IMR-90 (cell line): ENCODE measurements around the gene FAM184A. TPM values are rescaled to one million over a fixed set of nuclear protein-coding genes. Genes with fewer than 3 reads are reported as not detected.
A peak's percentile ranks its signal among the peaks of the same experiment; 100 is the strongest.

Source experiments
- ATAC-seq: fragments of 200-7000 bp; cut with Tn5 transposase; 2 replicates; pipeline ENCODE4 v1.9.1; 2020; ENCODE audit warnings: low read depth, mild to moderate bottlenecking, moderate library complexity
- BruUV-seq: library from RNA; stranded (reverse); fragments of 400-500 nt; replicated peaks from 2 replicates; lab custom pipeline; 2021; lab: Mats Ljungman, UMichigan
- CTCF ChIA-PET: fragments of 300-600 bp; formaldehyde crosslinking; extraction: SDS; loops from one replicate; lab custom pipeline; 2021; ENCODE audit warnings: antibody characterized with exemption; lab: Yijun Ruan, JAX
- POLR2A ChIA-PET: fragments of 300-600 bp; sonication (Branson Sonifier 250); formaldehyde crosslinking; loops from one replicate; lab custom pipeline; 2022; ENCODE audit warnings: antibody characterized with exemption; ENCODE audit not compliant: unreplicated experiment; lab: Charles Lee
- DNase-seq: peaks from one replicate; pipeline ENCODE4 v3.0.0; 2013
- H2AFZ ChIP-seq: replicated peaks from 2 replicates; pipeline ENCODE3; 2013; ENCODE audit warnings: low read length, mild to moderate bottlenecking; ENCODE audit not compliant: poor library complexity
- H2AK5ac ChIP-seq: 2 replicates; pipeline ENCODE4 v1.6.1; 2013; ENCODE audit warnings: low read depth, low read length, inconsistent platforms
- H2AK9ac ChIP-seq: replicated peaks from 2 replicates; pipeline ENCODE3; 2013; ENCODE audit warnings: mild to moderate bottlenecking, low read depth, low read length, moderate library complexity; ENCODE audit not compliant: poor library complexity
- H2BK120ac ChIP-seq: 2 replicates; pipeline ENCODE4 v1.6.1; 2013; ENCODE audit warnings: low read depth, low read length, inconsistent platforms
- H2BK15ac ChIP-seq: 3 replicates; pipeline ENCODE4 v1.6.1; 2013; ENCODE audit warnings: low read depth, low read length, inconsistent platforms
- H2BK20ac ChIP-seq: 2 replicates; pipeline ENCODE4 v1.6.1; 2013; ENCODE audit warnings: low read depth, mild to moderate bottlenecking, inconsistent platforms, low read length, moderate library complexity
- H2BK5ac ChIP-seq: 2 replicates; pipeline ENCODE4 v1.6.1; 2013; ENCODE audit warnings: mild to moderate bottlenecking, low read depth, low read length, inconsistent platforms; ENCODE audit not compliant: poor library complexity, severe bottlenecking
- H3K14ac ChIP-seq: replicated peaks from 2 replicates; pipeline ENCODE4 v1.6.1; 2013; ENCODE audit warnings: low read depth, low read length, inconsistent platforms
- H3K18ac ChIP-seq: 2 replicates; pipeline ENCODE4 v1.6.1; 2013; ENCODE audit warnings: low read depth, low read length, control low read depth
- H3K23ac ChIP-seq: 2 replicates; pipeline ENCODE4 v1.6.1; 2013; ENCODE audit warnings: low read depth, low read length, inconsistent platforms
- H3K27ac ChIP-seq: 2 replicates; pipeline ENCODE4 v1.5.1; 2013; ENCODE audit warnings: mild to moderate bottlenecking, control low read depth, low read length; ENCODE audit not compliant: insufficient read depth
- H3K27me3 ChIP-seq: 2 replicates; pipeline ENCODE4 v1.6.1; 2013; ENCODE audit warnings: low read length; ENCODE audit not compliant: control insufficient read depth, insufficient read depth
- H3K36me3 ChIP-seq: 2 replicates; pipeline ENCODE4 v1.6.1; 2013; ENCODE audit warnings: low read length, mixed read lengths; ENCODE audit not compliant: control insufficient read depth, insufficient read depth
- H3K4ac ChIP-seq: 2 replicates; pipeline ENCODE4 v1.6.1; 2013; ENCODE audit warnings: low read depth, low read length, inconsistent platforms
- H3K4me1 ChIP-seq: 2 replicates; pipeline ENCODE4 v1.6.1; 2013; ENCODE audit warnings: low read length, mixed read lengths; ENCODE audit not compliant: control insufficient read depth, insufficient read depth
- H3K4me2 ChIP-seq: 2 replicates; pipeline ENCODE4 v1.6.1; 2013; ENCODE audit warnings: low read depth, mild to moderate bottlenecking, control low read depth, low read length, moderate library complexity
- H3K4me3 ChIP-seq: 2 replicates; pipeline ENCODE4 v1.5.1; 2013; ENCODE audit warnings: low read depth, mild to moderate bottlenecking, control low read depth, low read length, moderate library complexity; ENCODE audit not compliant: insufficient read depth
- H3K56ac ChIP-seq: 2 replicates; pipeline ENCODE4 v1.6.1; 2013; ENCODE audit warnings: low read length, inconsistent platforms; ENCODE audit not compliant: insufficient read depth; ENCODE audit errors: extremely low read depth
- H3K79me1 ChIP-seq, 2 experiments: 2 replicates each; pipeline ENCODE4 v1.6.1; 2013; ENCODE audit warnings: low read length in 2 of 2, inconsistent platforms in 1 of 2, low read depth in 1 of 2
- H3K9ac ChIP-seq: 2 replicates; pipeline ENCODE4 v1.6.1; 2013; ENCODE audit warnings: low read depth, low read length, control low read depth
- H3K9me1 ChIP-seq: 2 replicates; pipeline ENCODE4 v1.6.1; 2013; ENCODE audit warnings: low read length, inconsistent platforms; ENCODE audit not compliant: insufficient read depth
- H3K9me3 ChIP-seq: 2 replicates; pipeline ENCODE4 v1.6.1; 2013; ENCODE audit warnings: low read length; ENCODE audit not compliant: control insufficient read depth, insufficient read depth
- H4K20me1 ChIP-seq: 2 replicates; pipeline ENCODE4 v1.6.1; 2013; ENCODE audit warnings: low read length, inconsistent platforms; ENCODE audit not compliant: insufficient read depth
- H4K5ac ChIP-seq: 2 replicates; pipeline ENCODE4 v1.6.1; 2013; ENCODE audit warnings: mild to moderate bottlenecking, low read depth, low read length, control low read depth
- H4K8ac ChIP-seq, 2 experiments: 2 replicates each; pipeline ENCODE4 v1.6.1; 2013; ENCODE audit warnings: low read depth in 2 of 2, low read length in 2 of 2, control low read depth in 1 of 2, inconsistent platforms in 1 of 2
- H4K91ac ChIP-seq: 2 replicates; pipeline ENCODE4 v1.6.1; 2013; ENCODE audit warnings: low read depth, low read length, inconsistent platforms; ENCODE audit not compliant: insufficient read depth
- BHLHE40 ChIP-seq: fragments of 150-350 bp; IDR thresholded peaks from 2 replicates; pipeline ENCODE4 v1.6.1; 2016; ENCODE audit warnings: mild to moderate bottlenecking, low read depth, low read length
- CEBPB ChIP-seq: IDR thresholded peaks from 2 replicates; pipeline ENCODE4 v1.6.1; 2012; ENCODE audit warnings: low read depth, low read length, improper control_type of control experiment
- CHD1 ChIP-seq: IDR thresholded peaks from 2 replicates; pipeline ENCODE4 v1.6.1; 2012; ENCODE audit warnings: low read depth, low read length, improper control_type of control experiment
- CTCF ChIP-seq: conservative IDR thresholded peaks from 2 replicates; pipeline ENCODE4 v1.5.1; 2012; ENCODE audit warnings: mild to moderate bottlenecking, low read depth, low read length, improper control_type of control experiment
- ELK1 ChIP-seq: fragments of 150-350 bp; IDR thresholded peaks from 2 replicates; pipeline ENCODE4 v1.6.1; 2016; ENCODE audit warnings: low read depth, mild to moderate bottlenecking, low read length, moderate library complexity, borderline replicate concordance
- FOS ChIP-seq: fragments of 150-350 bp; IDR thresholded peaks from 2 replicates; pipeline ENCODE4 v1.6.1; 2016; ENCODE audit warnings: low read depth, low read length
- MAFK ChIP-seq: IDR thresholded peaks from 2 replicates; pipeline ENCODE4 v1.6.1; 2012; ENCODE audit warnings: low read depth, low read length, improper control_type of control experiment
- MAZ ChIP-seq: IDR thresholded peaks from 2 replicates; pipeline ENCODE4 v1.6.1; 2012; ENCODE audit warnings: low read depth, mild to moderate bottlenecking, low read length, improper control_type of control experiment, moderate library complexity, borderline replicate concordance
- MXI1 ChIP-seq: IDR thresholded peaks from 2 replicates; pipeline ENCODE4 v1.6.1; 2012; ENCODE audit warnings: low read depth, mild to moderate bottlenecking, low read length, moderate library complexity, borderline replicate concordance
- NFE2L2 ChIP-seq: fragments of 150-350 bp; IDR thresholded peaks from 2 replicates; pipeline ENCODE4 v1.6.1; 2016; ENCODE audit warnings: low read depth, mild to moderate bottlenecking, low read length
- POLR2A ChIP-seq: IDR thresholded peaks from 2 replicates; pipeline ENCODE4 v1.6.1; 2012; ENCODE audit warnings: mild to moderate bottlenecking, low read depth, low read length
- RAD21 ChIP-seq: IDR thresholded peaks from 2 replicates; pipeline ENCODE4 v1.6.1; 2012; ENCODE audit warnings: low read length, improper control_type of control experiment
- RCOR1 ChIP-seq: IDR thresholded peaks from 2 replicates; pipeline ENCODE4 v1.6.1; 2012; ENCODE audit warnings: mild to moderate bottlenecking, low read length, improper control_type of control experiment; ENCODE audit not compliant: insufficient replicate concordance
- RFX5 ChIP-seq: IDR thresholded peaks from 2 replicates; pipeline ENCODE4 v1.8.0; 2012; ENCODE audit warnings: low read depth, mild to moderate bottlenecking, low read length, moderate library complexity
- SMC3 ChIP-seq: fragments of 150-350 bp; IDR thresholded peaks from 2 replicates; pipeline ENCODE4 v1.6.1; 2016; ENCODE audit warnings: low read depth, mild to moderate bottlenecking, antibody characterized with exemption, low read length, moderate library complexity
- USF2 ChIP-seq: fragments of 150-350 bp; IDR thresholded peaks from 2 replicates; pipeline ENCODE4 v1.6.1; 2017; ENCODE audit warnings: mild to moderate bottlenecking, antibody characterized with exemption, low read length, low read depth
- WGBS, 2 experiments: methylation state at CpG; one replicate each; pipeline versions ENCODE4 v1.1.5 to v1.1.7; 2013; ENCODE audit warnings: missing lambda C conversion rate in 2 of 2; ENCODE audit not compliant: insufficient read length in 1 of 2; ENCODE audit errors: extremely low coverage in 2 of 2; 5-methylcytosine and 5-hydroxymethylcytosine counted together
- dilution Hi-C: fragments of 300-500 bp; cut with HindIII; formaldehyde crosslinking; loops from one replicate; pipeline ENCODE4 v1.14.3; 2018; ENCODE audit warnings: low sequenced_read_pairs; ENCODE audit not compliant: unreplicated experiment
- in situ Hi-C: fragments of 300-500 bp; cut with MboI; formaldehyde crosslinking; loops from 3 replicates; pipeline ENCODE4 v1.14.3; 2019; ENCODE audit warnings: low sequenced_read_pairs, inconsistent platforms, mixed read lengths
- intact Hi-C: fragments of 100-400 bp; cut with micrococcal nuclease; formaldehyde crosslinking; loops from 2 replicates; pipeline ENCODE4 v1.10.0; 2022
- polyA plus RNA-seq, 3 experiments: library from polyadenylated mRNA; depleted of rRNA; stranded (reverse); fragments of >200 nt; gene quantifications; 2 replicates each; pipeline ENCODE4 v1.2.3, GENCODE V29; 2012; ENCODE audit warnings: low replicate concordance in 1 of 3
- total RNA-seq: library from RNA; depleted of rRNA; stranded (reverse); fragments of >200 nt; gene quantifications from 2 replicates; pipeline ENCODE4 v1.2.3, GENCODE V29; 2012

Gene FAM184A
- total and polyA plus RNA-seq, 2 of the 4 experiments (the other 2 are of a cell fraction): 0.03 TPM; not detected in 1

GRCh38 chr6:118933855-118934460, 144.5 kb downstream of the FAM184A start:
- CTCF ChIA-PET: no interaction called here
- WGBS, 2 experiments: no CpG with 5 or more reads among the region's 8 CpGs
- no peak overlapping the region for H2AK5ac ChIP-seq
- no peak overlapping the region for H2BK15ac ChIP-seq
- H4K91ac ChIP-seq: no peak overlapping the region
- H3K9me1 ChIP-seq: no peaks in the 10 kb centered on the region
- no peak overlapping the region for H2AK9ac ChIP-seq
- H2BK120ac ChIP-seq: no peak overlapping the region
- no peaks in the 10 kb centered on the region for H4K20me1 ChIP-seq
- H4K5ac ChIP-seq: no peak overlapping the region
- H2AFZ ChIP-seq: no peak overlapping the region
- in situ Hi-C loops: no loop called here
- H3K9ac ChIP-seq: no peak overlapping the region
- DNase-seq: no peak
- no peaks in the 10 kb centered on the region for H3K36me3 ChIP-seq
- H3K56ac ChIP-seq: no peak overlapping the region
- H4K8ac ChIP-seq: no peak overlapping the region
- no peak overlapping the region for H3K23ac ChIP-seq
- H3K4me1 ChIP-seq: no peaks in the 10 kb centered on the region
- no peaks in the 10 kb centered on the region for H3K9me3 ChIP-seq
- dilution Hi-C loops: no loop called here
- H3K4me3 ChIP-seq: peak overlapping the region; percentile 86
- no peak overlapping the region for H3K27ac ChIP-seq
- peaks cover 0 to 7% of the 10 kb centered on the region in 2 experiments; a peak in 2 of 4 replicates for H3K79me1 ChIP-seq
- no peak overlapping the region for H3K18ac ChIP-seq
- BruUV-seq: TSS peak; percentile 48
- H3K27me3 ChIP-seq: no peaks in the 10 kb centered on the region
- intact Hi-C loops: loop anchor here (1.0 kb wide), 1 partner anchor 158 kb away; no protein-coding TSS in a partner anchor
- no peak for TF ChIP-seq FOS
- TF ChIP-seq CEBPB: no peak
- TF ChIP-seq USF2: no peak
- TF ChIP-seq MXI1: no peak
- no peak for TF ChIP-seq CTCF
- TF ChIP-seq POLR2A: no peak
- TF ChIP-seq CHD1: no peak
- no peak for TF ChIP-seq BHLHE40
- TF ChIP-seq NFE2L2: no peak
- TF ChIP-seq MAZ: no peak
- TF ChIP-seq RCOR1: no peak
- TF ChIP-seq SMC3: no peak
- no peak for TF ChIP-seq RFX5
- no peak for TF ChIP-seq RAD21
- no peak for TF ChIP-seq ELK1
- no peak for TF ChIP-seq MAFK
- no peak for ATAC-seq
- no peak overlapping the region for H2BK5ac ChIP-seq
- peak overlapping the region; percentile 96 for H3K4me2 ChIP-seq
- H2BK20ac ChIP-seq: no peak overlapping the region
- no peak overlapping the region for H3K4ac ChIP-seq
- H3K14ac ChIP-seq: no peak overlapping the region
- POLR2A ChIA-PET: no interaction called here
